PC-9 (cell line): ENCODE data around the gene CDT1. TPM values are rescaled to one million over a fixed set of nuclear protein-coding genes. Genes with fewer than 3 reads are reported as not detected.

ENCODE experiments used
- BruUV-seq: library from RNA; stranded (reverse); fragments of 400-500 nt; replicated peaks from 2 replicates; lab custom pipeline; 2021; lab: Mats Ljungman, UMichigan
- CTCF ChIA-PET: fragments of 300-600 bp; sonication (Branson Sonifier 250); formaldehyde crosslinking; loops from one replicate; lab custom pipeline; 2022; ENCODE audit warnings: antibody characterized with exemption; lab: Charles Lee
- POLR2A ChIA-PET: fragments of 300-600 bp; sonication (Branson Sonifier 250); formaldehyde crosslinking; loops from one replicate; lab custom pipeline; 2022; ENCODE audit warnings: antibody characterized with exemption; ENCODE audit not compliant: unreplicated experiment; lab: Charles Lee
- DNase-seq, 2 experiments: peaks; one replicate each; pipeline versions ENCODE4 v3.0.0 to v3.0.0-alpha.2; 2015 to 2022; ENCODE audit warnings: mixed read lengths in 1 of 2
- H2AFZ ChIP-seq: fragments of 200-600 bp; sonication (generic); 2 replicates; pipeline ENCODE4 v1.8.1; 2017; ENCODE audit warnings: antibody characterized with exemption
- H3F3A ChIP-seq: fragments of 200-600 bp; sonication (generic); 2 replicates; pipeline ENCODE4 v1.8.1; 2017; ENCODE audit warnings: antibody characterized with exemption, mild to moderate bottlenecking, low read depth; ENCODE audit not compliant: insufficient read depth
- H3K27ac ChIP-seq: fragments of 200-600 bp; sonication (generic); 2 replicates; pipeline ENCODE4 v1.6.1; 2016; ENCODE audit warnings: mixed run types
- H3K27me3 ChIP-seq: fragments of 200-600 bp; sonication (generic); 2 replicates; pipeline ENCODE4 v1.6.1; 2016; ENCODE audit warnings: low read depth, mixed run types; ENCODE audit not compliant: insufficient read depth
- H3K36me3 ChIP-seq: fragments of 200-600 bp; sonication (generic); 2 replicates; pipeline ENCODE4 v1.6.1; 2016; ENCODE audit warnings: low read depth, mixed run types
- H3K4me1 ChIP-seq: fragments of 200-600 bp; sonication (generic); replicated peaks from 2 replicates; pipeline ENCODE4 v1.6.1; 2016; ENCODE audit warnings: mixed run types; ENCODE audit not compliant: insufficient read depth
- H3K4me2 ChIP-seq: fragments of 200-600 bp; sonication (generic); 2 replicates; pipeline ENCODE4 v1.6.1; 2017; ENCODE audit warnings: mixed run types
- H3K4me3 ChIP-seq: fragments of 200-600 bp; sonication (generic); 2 replicates; pipeline ENCODE4 v1.6.1; 2016; ENCODE audit warnings: mixed run types
- H3K79me2 ChIP-seq: fragments of 200-600 bp; sonication (generic); 2 replicates; pipeline ENCODE4 v1.6.1; 2017; ENCODE audit warnings: low read depth, mixed run types
- H3K9me2 ChIP-seq: fragments of 200-600 bp; sonication (generic); 2 replicates; pipeline ENCODE4 v1.8.1; 2017; ENCODE audit warnings: mild to moderate bottlenecking; ENCODE audit not compliant: insufficient read depth
- H3K9me3 ChIP-seq: fragments of 200-600 bp; sonication (generic); 2 replicates; pipeline ENCODE4 v1.8.1; 2016; ENCODE audit warnings: low read depth; ENCODE audit not compliant: insufficient read depth
- H4K20me1 ChIP-seq: fragments of 200-600 bp; sonication (generic); 2 replicates; pipeline ENCODE4 v1.8.1; 2017; ENCODE audit not compliant: insufficient read depth
- CTCF ChIP-seq: fragments of 200-600 bp; sonication (generic); conservative IDR thresholded peaks from 2 replicates; pipeline ENCODE4 v1.6.1; 2017; ENCODE audit warnings: mixed run types, antibody characterized with exemption, mild to moderate bottlenecking, moderate library complexity
- EZH2 ChIP-seq: fragments of 200-600 bp; sonication (generic); IDR thresholded peaks from 2 replicates; pipeline ENCODE4 v1.8.0; 2017; ENCODE audit warnings: antibody characterized with exemption, low read depth
- intact Hi-C: fragments of 100-400 bp; cut with micrococcal nuclease; formaldehyde crosslinking; loops from one replicate; pipeline ENCODE4 v1.10.0; 2022; ENCODE audit not compliant: unreplicated experiment
- total RNA-seq: library from RNA; stranded (reverse); gene quantifications from 2 replicates; pipeline ENCODE4 v1.2.3, GENCODE V29; 2021

The CDT1 gene
- total RNA-seq, 1 experiment from 2014 or later, result 73.2 TPM

- Histone ChIP-seq H3K9me3 (no peaks in the 10 kb centered on the region), H3K4me1 (peaks cover 25% of the 10 kb centered on the region), H3K27me3 (no peaks in the 10 kb centered on the region), H3K9me2 (no peaks in the 10 kb centered on the region), H3K4me2 (no peak overlapping the region), H3K79me2 (peaks cover 51% of the 10 kb centered on the region), H4K20me1 (peaks cover 40% of the 10 kb centered on the region), H3K4me3 (no peak overlapping the region), H2AFZ (no peak overlapping the region), H3K27ac (no peak overlapping the region), H3K36me3 (peaks cover 11% of the 10 kb centered on the region; the same call in 1 of the 2 replicates), H3F3A (peaks cover 68% of the 10 kb centered on the region)
- ChIA-PET CTCF (interaction anchor here (0.9 kb wide), 1 partner anchor 70 kb away, joined by 4 read pairs; no protein-coding TSS in a partner anchor), POLR2A (no interaction called here)
- BruUV-seq, result no TSS peak
- DNase-seq, result peak in 1 of 2 experiments; percentile 6
- TF ChIP-seq EZH2 (no peak), CTCF (no peak)
- intact Hi-C loops, result no loop called here
Measured at GRCh38 chr16:88807142-88807625, 3.6 kb downstream of the CDT1 start.

- Histone ChIP-seq H3K9me2 (no peaks in the 10 kb centered on the region), H3F3A (peaks cover 70% of the 10 kb centered on the region), H4K20me1 (peaks cover 40% of the 10 kb centered on the region), H3K4me2 (no peak overlapping the region), H3K36me3 (peaks cover 11% of the 10 kb centered on the region; the same call in 1 of the 2 replicates), H3K79me2 (peaks cover 51% of the 10 kb centered on the region), H3K4me3 (no peak overlapping the region), H3K27ac (no peak overlapping the region), H3K9me3 (no peaks in the 10 kb centered on the region), H3K27me3 (no peaks in the 10 kb centered on the region), H3K4me1 (peaks cover 24% of the 10 kb centered on the region; the same call in 1 of the 2 replicates), H2AFZ (no peak overlapping the region)
- TF ChIP-seq CTCF, result no peak
- no peak for TF ChIP-seq EZH2
- peak in 1 of 2 experiments; percentile 1 for DNase-seq
- POLR2A ChIA-PET, result no interaction called here
- no TSS peak for BruUV-seq
- CTCF ChIA-PET, result no interaction called here
- intact Hi-C loops, result no loop called here
Measured at GRCh38 chr16:88807626-88808453, 4.3 kb downstream of the CDT1 start.

- peaks cover 11% of the 10 kb centered on the region; the same call in 1 of the 2 replicates for H3K36me3 ChIP-seq
- H3F3A ChIP-seq, result peaks cover 78% of the 10 kb centered on the region
- no peaks in the 10 kb centered on the region for H3K9me3 ChIP-seq
- no peak overlapping the region for H2AFZ ChIP-seq
- no peak overlapping the region for H3K4me3 ChIP-seq
- intact Hi-C loops, result no loop called here
- TF ChIP-seq EZH2, result no peak
- TF ChIP-seq CTCF, result no peak
- peaks cover 24% of the 10 kb centered on the region; the same call in 1 of the 2 replicates for H3K4me1 ChIP-seq
- peaks cover 40% of the 10 kb centered on the region for H4K20me1 ChIP-seq
- H3K79me2 ChIP-seq, result peaks cover 49% of the 10 kb centered on the region
- H3K4me2 ChIP-seq, result no peak overlapping the region
- CTCF ChIA-PET, result interaction anchor here (0.7 kb wide), 1 partner anchor 71 kb away, joined by 3 read pairs; no protein-coding TSS in a partner anchor
- no peaks in the 10 kb centered on the region for H3K27me3 ChIP-seq
- POLR2A ChIA-PET, result interaction anchor here (0.5 kb wide), 1 partner anchor 50 kb away, joined by 3 read pairs; no protein-coding TSS in a partner anchor
- H3K27ac ChIP-seq, result no peak overlapping the region
- BruUV-seq, result no TSS peak
- peak; percentile 28 to 51 for DNase-seq
- no peaks in the 10 kb centered on the region for H3K9me2 ChIP-seq
Measured at GRCh38 chr16:88809068-88809675, 5.6 kb downstream of the CDT1 start.
